Measurements from ENCODE around the gene EML3.

DNA sequence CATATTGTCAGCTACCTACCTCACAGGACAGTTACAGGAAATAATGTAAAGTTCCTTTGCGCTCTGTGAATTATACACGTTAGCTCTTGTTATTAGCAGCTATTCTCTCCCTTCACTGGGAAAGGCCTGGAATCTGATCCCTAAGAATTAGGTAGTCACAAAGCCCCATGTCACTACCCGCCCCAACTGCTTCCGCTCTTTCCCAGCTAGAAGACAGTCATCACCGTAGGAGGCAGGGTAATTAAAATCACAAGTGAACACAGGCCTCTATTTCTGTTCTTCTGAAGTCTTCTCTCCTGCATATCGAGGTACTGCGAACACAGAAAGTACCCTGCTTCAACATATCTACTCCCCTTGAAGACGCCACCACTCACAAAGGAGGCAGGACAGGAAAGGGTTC lies 53.4 kb downstream of the EML3 start:
- TF ChIP-seq, protein P1, sequence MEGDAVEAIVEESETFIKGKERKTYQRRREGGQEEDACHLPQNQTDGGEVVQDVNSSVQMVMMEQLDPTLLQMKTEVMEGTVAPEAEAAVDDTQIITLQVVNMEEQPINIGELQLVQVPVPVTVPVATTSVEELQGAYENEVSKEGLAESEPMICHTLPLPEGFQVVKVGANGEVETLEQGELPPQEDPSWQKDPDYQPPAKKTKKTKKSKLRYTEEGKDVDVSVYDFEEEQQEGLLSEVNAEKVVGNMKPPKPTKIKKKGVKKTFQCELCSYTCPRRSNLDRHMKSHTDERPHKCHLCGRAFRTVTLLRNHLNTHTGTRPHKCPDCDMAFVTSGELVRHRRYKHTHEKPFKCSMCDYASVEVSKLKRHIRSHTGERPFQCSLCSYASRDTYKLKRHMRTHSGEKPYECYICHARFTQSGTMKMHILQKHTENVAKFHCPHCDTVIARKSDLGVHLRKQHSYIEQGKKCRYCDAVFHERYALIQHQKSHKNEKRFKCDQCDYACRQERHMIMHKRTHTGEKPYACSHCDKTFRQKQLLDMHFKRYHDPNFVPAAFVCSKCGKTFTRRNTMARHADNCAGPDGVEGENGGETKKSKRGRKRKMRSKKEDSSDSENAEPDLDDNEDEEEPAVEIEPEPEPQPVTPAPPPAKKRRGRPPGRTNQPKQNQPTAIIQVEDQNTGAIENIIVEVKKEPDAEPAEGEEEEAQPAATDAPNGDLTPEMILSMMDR (IDR thresholded peaks at IDR 0.05) = no peak
- TF ChIP-seq EZH2 (IDR thresholded peaks at IDR 0.05) = no peak
